Nephron progenitor cell (in vitro differentiated cells): Measurements from ENCODE around the gene SLC22A31.
"Not testable (repeated sequence)": the region's sequence is repeated elsewhere in the genome, so short reads cannot be mapped to it uniquely, and the experiment has no call there.

ENCODE experiments used
- DNase-seq: peaks from one replicate; pipeline ENCODE4 v3.0.0; 2021
- H3K27ac Mint-ChIP-seq: 2 replicates; pipeline ENCODE4 v1.8.0; 2021; ENCODE audit warnings: mild to moderate bottlenecking, moderate library complexity, mixed read lengths
- H3K27me3 Mint-ChIP-seq: 2 replicates; pipeline ENCODE4 v1.8.0; 2021; ENCODE audit warnings: mild to moderate bottlenecking, low read depth, mixed read lengths; ENCODE audit not compliant: poor library complexity
- H3K36me3 Mint-ChIP-seq: 2 replicates; pipeline ENCODE4 v1.8.0; 2021; ENCODE audit warnings: low read depth, mixed read lengths
- H3K4me1 Mint-ChIP-seq: 2 replicates; pipeline ENCODE4 v1.8.0; 2021; ENCODE audit warnings: mixed read lengths
- H3K4me3 Mint-ChIP-seq: 2 replicates; pipeline ENCODE4 v1.8.0; 2021; ENCODE audit warnings: mild to moderate bottlenecking, moderate library complexity, mixed read lengths
- H3K9me3 Mint-ChIP-seq: 2 replicates; pipeline ENCODE4 v1.8.0; 2021; ENCODE audit warnings: mild to moderate bottlenecking, moderate library complexity, mixed read lengths
- TF ChIP-seq, protein P1 (sequence below): fragments of 200-600 bp; sonication (generic); IDR thresholded peaks from 2 replicates; pipeline ENCODE4 v1.5.0; 2021; ENCODE audit warnings: antibody characterized with exemption

SLC22A31 gene

DNA sequence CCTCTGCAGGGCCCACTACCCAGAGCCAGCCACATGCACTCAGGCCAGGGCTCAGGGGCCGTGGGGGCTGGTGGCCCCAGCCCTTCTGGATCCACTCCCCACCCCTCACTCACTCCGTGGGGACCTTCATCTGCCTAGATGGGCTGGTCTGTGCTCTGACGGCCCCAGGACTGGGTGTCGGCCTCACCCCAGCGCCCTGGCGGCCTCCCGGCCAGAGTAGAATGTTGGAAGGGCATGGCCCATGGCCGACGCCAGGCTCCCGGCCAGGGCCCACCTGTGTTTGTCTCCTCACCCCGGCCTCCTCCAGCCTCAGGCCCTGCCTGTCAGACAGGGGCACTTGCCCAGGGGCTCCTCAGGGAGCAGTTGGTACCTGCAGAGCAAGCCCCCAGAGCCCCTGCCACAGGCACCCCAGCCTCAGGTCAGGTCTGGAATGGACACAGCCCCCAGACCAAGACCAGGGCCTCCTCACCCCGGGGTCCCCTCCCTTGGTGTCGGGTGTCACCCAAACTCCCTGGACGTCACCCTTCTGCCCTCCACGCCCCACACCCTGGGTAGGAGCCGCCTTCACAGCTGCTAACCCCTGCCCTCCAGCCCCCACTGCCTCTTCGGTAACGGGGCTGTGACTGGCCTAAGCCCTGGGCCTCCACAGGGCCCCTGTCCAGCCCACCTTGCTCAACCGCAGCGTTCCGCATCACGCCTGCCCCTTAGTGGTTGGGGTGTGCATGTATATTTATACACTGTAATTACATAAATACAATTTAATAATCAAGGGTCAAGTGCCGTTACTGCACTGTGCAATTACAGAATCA is 31.8 kb downstream of the SLC22A31 start:
- H3K9me3 Mint-ChIP-seq, result no peaks in the 10 kb centered on the region
- peaks cover 57% of the 10 kb centered on the region for H3K4me1 Mint-ChIP-seq
- peaks cover 38% of the 10 kb centered on the region for H3K27me3 Mint-ChIP-seq
- no peak for DNase-seq
- H3K27ac Mint-ChIP-seq, result no peak overlapping the region
- H3K36me3 Mint-ChIP-seq, result no peaks in the 10 kb centered on the region
- no peak overlapping the region for H3K4me3 Mint-ChIP-seq
- TF ChIP-seq, protein P1, sequence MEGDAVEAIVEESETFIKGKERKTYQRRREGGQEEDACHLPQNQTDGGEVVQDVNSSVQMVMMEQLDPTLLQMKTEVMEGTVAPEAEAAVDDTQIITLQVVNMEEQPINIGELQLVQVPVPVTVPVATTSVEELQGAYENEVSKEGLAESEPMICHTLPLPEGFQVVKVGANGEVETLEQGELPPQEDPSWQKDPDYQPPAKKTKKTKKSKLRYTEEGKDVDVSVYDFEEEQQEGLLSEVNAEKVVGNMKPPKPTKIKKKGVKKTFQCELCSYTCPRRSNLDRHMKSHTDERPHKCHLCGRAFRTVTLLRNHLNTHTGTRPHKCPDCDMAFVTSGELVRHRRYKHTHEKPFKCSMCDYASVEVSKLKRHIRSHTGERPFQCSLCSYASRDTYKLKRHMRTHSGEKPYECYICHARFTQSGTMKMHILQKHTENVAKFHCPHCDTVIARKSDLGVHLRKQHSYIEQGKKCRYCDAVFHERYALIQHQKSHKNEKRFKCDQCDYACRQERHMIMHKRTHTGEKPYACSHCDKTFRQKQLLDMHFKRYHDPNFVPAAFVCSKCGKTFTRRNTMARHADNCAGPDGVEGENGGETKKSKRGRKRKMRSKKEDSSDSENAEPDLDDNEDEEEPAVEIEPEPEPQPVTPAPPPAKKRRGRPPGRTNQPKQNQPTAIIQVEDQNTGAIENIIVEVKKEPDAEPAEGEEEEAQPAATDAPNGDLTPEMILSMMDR, result no peak

DNA sequence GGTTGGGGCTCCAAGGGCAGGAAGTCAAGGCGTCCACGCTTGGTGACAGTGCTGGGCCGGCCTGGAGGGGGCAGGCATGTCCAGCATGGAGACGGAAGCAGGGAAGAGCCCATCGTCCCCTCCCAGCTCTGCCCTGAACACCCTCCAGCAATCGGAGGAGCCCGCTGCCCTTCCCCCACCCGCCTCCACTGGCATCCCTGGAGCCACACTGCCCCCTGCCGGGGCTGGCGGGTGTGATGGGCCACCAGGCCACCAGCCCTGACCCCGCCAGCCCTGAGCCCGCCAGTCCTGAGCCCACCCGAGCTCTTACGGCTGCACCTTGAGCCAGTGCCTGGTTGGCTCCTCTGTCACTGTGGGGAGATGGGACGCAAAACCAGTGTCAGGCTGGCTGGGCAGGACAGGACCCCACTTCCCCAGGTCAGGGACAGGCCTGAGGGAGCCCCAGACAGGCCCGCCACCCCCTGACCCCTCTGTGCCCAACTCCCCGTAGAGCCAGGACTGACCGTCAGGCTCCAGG is 32.9 kb downstream of the SLC22A31 start:
- H3K27ac Mint-ChIP-seq, result no peak overlapping the region

DNA sequence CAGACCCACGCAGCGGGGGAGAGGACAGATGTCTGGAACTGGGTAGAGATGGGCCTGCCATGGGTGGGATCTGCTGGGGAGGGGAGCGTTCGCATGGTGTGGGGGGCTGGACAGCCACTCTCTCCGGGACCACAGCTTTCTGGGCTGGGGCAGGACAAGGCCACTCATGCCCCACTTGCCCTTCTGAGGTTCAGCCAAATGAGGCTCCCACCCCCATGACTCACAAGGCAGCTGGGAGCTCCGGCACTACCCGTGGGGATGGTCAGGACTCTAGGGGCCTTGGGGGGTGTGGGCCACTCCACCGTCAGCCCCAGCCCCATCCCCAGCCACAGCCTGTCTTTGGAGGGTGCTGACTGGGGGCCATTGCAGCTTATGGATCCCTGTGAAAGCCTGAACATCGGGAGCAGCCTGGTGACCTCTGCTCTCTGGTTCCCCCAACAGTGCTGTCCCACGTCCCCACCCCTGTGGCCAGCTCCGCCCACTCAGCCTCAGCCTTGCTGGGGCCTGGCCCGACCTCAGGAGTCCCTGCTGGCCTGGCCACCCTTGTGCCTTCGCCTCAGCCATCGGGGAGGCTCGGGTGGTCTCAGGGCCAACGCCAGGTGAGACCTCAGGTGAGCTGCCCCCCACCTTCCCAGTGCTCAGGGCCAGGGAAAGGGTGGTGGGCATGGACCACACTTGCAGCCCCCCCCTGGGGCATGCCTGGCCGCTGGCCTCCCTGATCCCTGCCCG is 33.5 kb downstream of the SLC22A31 start:
- Mint-ChIP-seq H3K27me3 (peaks cover 32% of the 10 kb centered on the region), H3K9me3 (no peaks in the 10 kb centered on the region), H3K36me3 (no peaks in the 10 kb centered on the region), H3K27ac (no peak overlapping the region), H3K4me3 (no peak overlapping the region), H3K4me1 (peaks cover 47% of the 10 kb centered on the region)
- DNase-seq, result no peak
- TF ChIP-seq, protein P1, result no peak

More for the DNA sequence above, 32.9 kb downstream of the SLC22A31 start:
- no peaks in the 10 kb centered on the region for H3K9me3 Mint-ChIP-seq
- peaks cover 34% of the 10 kb centered on the region for H3K27me3 Mint-ChIP-seq
- DNase-seq, result peak; percentile 99
- no peaks in the 10 kb centered on the region for H3K36me3 Mint-ChIP-seq
- peaks cover 50% of the 10 kb centered on the region for H3K4me1 Mint-ChIP-seq
- no peak overlapping the region for H3K4me3 Mint-ChIP-seq
- TF ChIP-seq, protein P1, result peak; percentile 89

DNA sequence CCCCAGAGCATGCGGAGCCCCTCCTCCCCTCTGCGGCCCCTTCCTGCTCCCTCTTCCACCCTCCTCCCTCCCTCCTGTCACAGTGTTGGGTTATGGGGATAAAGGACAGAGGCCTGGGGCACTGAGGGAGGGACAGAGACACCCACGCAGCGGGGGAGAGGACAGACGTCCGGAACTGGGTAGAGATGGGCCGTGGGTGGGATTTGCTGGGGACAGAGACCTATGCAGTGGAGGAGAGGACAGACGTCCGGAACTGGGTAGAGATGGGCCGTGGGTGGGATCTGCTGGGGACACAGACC is 34.7 kb downstream of the SLC22A31 start:
- H3K27ac Mint-ChIP-seq, H3K4me3 Mint-ChIP-seq: not testable (repeated sequence)

DNA sequence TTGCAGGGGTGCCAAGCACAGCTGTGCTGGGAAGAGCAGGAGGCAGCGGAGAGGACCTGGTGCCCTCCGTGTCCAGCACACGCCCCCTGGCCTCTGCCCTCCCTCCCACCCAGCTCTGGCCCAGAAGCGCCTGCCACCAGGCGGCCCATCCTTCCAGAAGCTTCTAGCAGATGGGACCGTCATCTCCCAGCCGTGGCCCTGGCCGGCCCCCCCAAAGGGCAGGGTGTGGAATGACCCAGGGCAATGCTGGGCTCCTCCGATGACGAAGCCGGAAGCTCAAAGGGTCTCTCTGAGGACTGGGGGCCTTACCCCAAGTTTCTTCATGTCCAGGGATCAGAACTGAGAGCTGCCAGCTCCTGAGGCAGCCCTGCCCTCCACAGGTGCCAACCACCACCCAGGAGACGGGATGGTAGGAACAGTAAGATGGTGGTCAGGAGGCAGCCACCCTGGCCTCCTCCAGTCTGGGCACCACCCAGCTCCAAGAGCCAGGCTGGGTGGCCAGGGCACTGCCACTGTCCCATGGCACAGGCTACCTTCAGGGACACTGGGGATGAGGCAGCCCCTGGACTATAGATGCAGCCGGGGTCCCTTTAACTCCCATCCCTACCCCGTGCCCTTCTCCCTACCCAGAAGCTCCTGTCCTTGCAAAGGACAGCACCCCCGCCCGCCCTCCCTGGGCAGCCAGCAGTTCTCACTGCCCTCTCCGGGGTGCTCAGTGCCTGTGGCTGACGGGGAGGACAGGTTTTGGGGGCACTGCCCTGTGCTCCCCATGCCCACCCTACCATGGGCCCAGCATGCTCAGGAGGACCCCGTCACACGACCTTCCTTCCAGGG is 35.3 kb downstream of the SLC22A31 start:
- H3K4me3 Mint-ChIP-seq, result no peak overlapping the region
- TF ChIP-seq, protein P1, result no peak
- H3K9me3 Mint-ChIP-seq, result no peaks in the 10 kb centered on the region
- no peak overlapping the region for H3K27ac Mint-ChIP-seq
- no peak for DNase-seq
- no peaks in the 10 kb centered on the region for H3K36me3 Mint-ChIP-seq
- H3K27me3 Mint-ChIP-seq, result peaks cover 22% of the 10 kb centered on the region
- peaks cover 41% of the 10 kb centered on the region for H3K4me1 Mint-ChIP-seq

More for the DNA sequence above, 34.7 kb downstream of the SLC22A31 start:
- Mint-ChIP-seq H3K4me1 (peaks cover 44% of the 10 kb centered on the region), H3K27me3 (peaks cover 27% of the 10 kb centered on the region)
- DNase-seq, H3K36me3 Mint-ChIP-seq, H3K9me3 Mint-ChIP-seq: not testable (repeated sequence)

DNA sequence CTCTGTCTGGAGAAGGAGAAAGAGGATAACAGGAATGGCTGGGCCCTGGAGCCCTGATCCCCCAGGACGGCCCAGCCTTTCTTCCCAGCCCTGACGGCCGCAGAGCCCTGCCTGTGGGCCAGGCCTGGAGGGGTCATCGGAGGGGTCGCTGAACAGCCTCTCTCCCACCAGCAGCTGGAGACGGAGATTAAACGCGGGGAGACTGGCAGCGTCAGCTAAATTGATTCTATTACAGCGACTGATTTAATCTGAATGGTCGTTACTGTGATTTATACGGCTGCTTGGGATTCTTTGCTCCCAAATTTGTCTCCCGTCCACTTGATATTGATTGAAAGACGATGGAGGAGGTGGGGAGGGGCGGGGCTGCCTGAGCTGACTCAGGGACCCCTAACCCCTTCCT is 35.9 kb downstream of the SLC22A31 start:
- TF ChIP-seq, protein P1, result no peak
- Mint-ChIP-seq H3K27ac (peak overlapping the region; percentile 88), H3K9me3 (no peaks in the 10 kb centered on the region), H3K4me1 (peaks cover 41% of the 10 kb centered on the region), H3K27me3 (peaks cover 16% of the 10 kb centered on the region), H3K4me3 (no peak overlapping the region), H3K36me3 (no peaks in the 10 kb centered on the region)
- DNase-seq, result peak; percentile 70
